H1 (cell line): ENCODE data around the gene RNF31.

Experiments used
- ATF2 ChIP-seq: IDR thresholded peaks from 2 replicates; pipeline ENCODE4 v1.6.1; 2012; ENCODE audit warnings: low read length, inconsistent platforms
- CEBPB ChIP-seq: IDR thresholded peaks from 2 replicates; pipeline ENCODE4 v1.6.1; 2012; ENCODE audit warnings: low read depth, low read length
- EZH2 ChIP-seq: fragments of 200-600 bp; sonication (generic); IDR thresholded peaks from 2 replicates; pipeline ENCODE4 v1.7.1; 2012; ENCODE audit warnings: low read depth, mild to moderate bottlenecking, moderate library complexity, low read length, inconsistent platforms; ENCODE audit not compliant: severe bottlenecking
- KDM5A ChIP-seq: fragments of 200-600 bp; IDR thresholded peaks from 2 replicates; pipeline ENCODE4 v1.7.1; 2012; ENCODE audit warnings: mild to moderate bottlenecking, low read length, inconsistent platforms, mixed read lengths
- PHF8 ChIP-seq: fragments of 200-600 bp; sonication (generic); conservative IDR thresholded peaks from 2 replicates; pipeline ENCODE4 v1.7.1; 2012; ENCODE audit warnings: low read depth, mild to moderate bottlenecking, inconsistent platforms, low read length, moderate library complexity
- POLR2A ChIP-seq, 2 experiments: IDR thresholded peaks; 1 replicate in 1 of 2; 2 replicates in 1 of 2; pipeline ENCODE4 v1.6.1; 2011; ENCODE audit warnings: low read depth in 2 of 2, low read length in 2 of 2, mild to moderate bottlenecking in 2 of 2; ENCODE audit errors: control extremely low read depth in 1 of 2
- POLR2AphosphoS5 ChIP-seq: IDR thresholded peaks from 2 replicates; pipeline ENCODE4 v1.6.1; 2011; ENCODE audit warnings: low read depth, low read length
- RAD21 ChIP-seq, 2 experiments: IDR thresholded peaks in 1 of 2; conservative IDR thresholded peaks in 1 of 2; 2 replicates each; pipeline ENCODE4 v1.6.1; 2011; ENCODE audit warnings: low read depth in 2 of 2, low read length in 2 of 2, improper control_type of control experiment in 1 of 2, inconsistent platforms in 1 of 2, mild to moderate bottlenecking in 1 of 2, moderate library complexity in 1 of 2
- TCF12 ChIP-seq: IDR thresholded peaks from 2 replicates; pipeline ENCODE4 v1.6.1; 2011; ENCODE audit warnings: low read depth, mild to moderate bottlenecking, low read length
- TEAD4 ChIP-seq: IDR thresholded peaks from 2 replicates; pipeline ENCODE4 v1.6.1; 2012; ENCODE audit warnings: low read depth, low read length, inconsistent platforms, mixed read lengths
- YY1 ChIP-seq: IDR thresholded peaks from 2 replicates; pipeline ENCODE4 v1.6.1; 2011; ENCODE audit warnings: low read depth, mild to moderate bottlenecking, low read length
- TF ChIP-seq, protein P1 (sequence below), 3 experiments: IDR thresholded peaks; 1 replicate in 2 of 3; 2 replicates in 1 of 3; pipeline versions ENCODE4 v1.5.1 to v1.6.1; 2011; ENCODE audit warnings: low read length in 3 of 3, mild to moderate bottlenecking in 3 of 3, inconsistent platforms in 2 of 3, low read depth in 1 of 3, moderate library complexity in 1 of 3; ENCODE audit not compliant: insufficient read depth in 1 of 3; ENCODE audit errors: control extremely low read depth in 1 of 3

GRCh38 chr14:24206260-24207103, 59.2 kb downstream of the RNF31 start:
- TF ChIP-seq, protein P1, sequence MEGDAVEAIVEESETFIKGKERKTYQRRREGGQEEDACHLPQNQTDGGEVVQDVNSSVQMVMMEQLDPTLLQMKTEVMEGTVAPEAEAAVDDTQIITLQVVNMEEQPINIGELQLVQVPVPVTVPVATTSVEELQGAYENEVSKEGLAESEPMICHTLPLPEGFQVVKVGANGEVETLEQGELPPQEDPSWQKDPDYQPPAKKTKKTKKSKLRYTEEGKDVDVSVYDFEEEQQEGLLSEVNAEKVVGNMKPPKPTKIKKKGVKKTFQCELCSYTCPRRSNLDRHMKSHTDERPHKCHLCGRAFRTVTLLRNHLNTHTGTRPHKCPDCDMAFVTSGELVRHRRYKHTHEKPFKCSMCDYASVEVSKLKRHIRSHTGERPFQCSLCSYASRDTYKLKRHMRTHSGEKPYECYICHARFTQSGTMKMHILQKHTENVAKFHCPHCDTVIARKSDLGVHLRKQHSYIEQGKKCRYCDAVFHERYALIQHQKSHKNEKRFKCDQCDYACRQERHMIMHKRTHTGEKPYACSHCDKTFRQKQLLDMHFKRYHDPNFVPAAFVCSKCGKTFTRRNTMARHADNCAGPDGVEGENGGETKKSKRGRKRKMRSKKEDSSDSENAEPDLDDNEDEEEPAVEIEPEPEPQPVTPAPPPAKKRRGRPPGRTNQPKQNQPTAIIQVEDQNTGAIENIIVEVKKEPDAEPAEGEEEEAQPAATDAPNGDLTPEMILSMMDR (IDR thresholded peaks at IDR 0.05; ENCODE audit: control extremely low read depth in 1 of 3, insufficient read depth in 1 of 3, low read depth in 1 of 3, low read length in 3 of 3), result no peak
- TF ChIP-seq EZH2, result no peak
- no peak for TF ChIP-seq RAD21 (IDR thresholded peaks at IDR 0.05 in 1 of 2, conservative IDR thresholded peaks at IDR 0.05 in 1 of 2; ENCODE audit: low read depth in 2 of 2, low read length in 2 of 2)
- TF ChIP-seq PHF8, result no peak
- no peak for TF ChIP-seq TEAD4
- TF ChIP-seq YY1, result no peak
- no peak for TF ChIP-seq KDM5A
- TF ChIP-seq TCF12, result no peak
- no peak for TF ChIP-seq POLR2AphosphoS5
- TF ChIP-seq POLR2A (IDR thresholded peaks at IDR 0.05; ENCODE audit: control extremely low read depth in 1 of 2, low read depth in 2 of 2, low read length in 2 of 2), result no peak
- no peak for TF ChIP-seq CEBPB
- TF ChIP-seq ATF2, result no peak
